ENCODE data around the gene GSX2. TPM values are rescaled to one million over a fixed set of nuclear protein-coding genes. Genes with fewer than 3 reads are reported as not detected.

Gene GSX2
- total and polyA plus RNA-seq, 2 of the 13 experiments (the other 11 are each of a cell fraction or from before 2014, with no cell fraction given): not detected

DNA sequence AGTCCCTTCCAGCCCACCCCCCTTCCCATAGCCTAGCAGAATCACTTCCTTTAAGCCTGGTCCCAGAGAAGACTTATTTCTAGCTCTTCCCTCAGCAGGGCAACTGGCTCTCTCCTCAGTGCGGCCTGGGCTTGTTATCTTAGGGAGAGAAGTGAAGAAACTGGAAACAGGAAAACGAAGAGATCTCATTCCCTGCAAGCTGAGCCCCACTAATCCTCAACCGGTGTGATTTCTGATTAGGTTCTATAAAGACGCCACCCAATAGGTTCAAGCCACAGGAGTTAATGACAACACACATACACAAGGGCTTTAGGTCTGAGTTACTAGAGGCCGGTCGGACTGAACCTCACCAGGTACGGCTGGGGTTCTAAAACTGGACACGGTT, 3.2 kb downstream of the GSX2 start:
- FAIRE-seq: no peak
- ATAC-seq: no peak
- no TSS peak for BruUV-seq (replicated peaks)
- ChIA-PET CTCF (ENCODE audit: low intra/inter-chr PET ratio, low total read pairs) (no interaction called here), POLR2A (no interaction called here)
- Histone ChIP-seq H2AFZ (ENCODE audit: low read length) (no peak overlapping the region), H3K36me3 (replicated peaks in 1 of 2; ENCODE audit: control insufficient read depth in 1 of 2, insufficient read depth in 2 of 2, low read length in 2 of 2) (no peaks in the 10 kb centered on the region), H3K4me2 (ENCODE audit: low read depth, low read length) (no peak overlapping the region), H3K79me2 (ENCODE audit: insufficient read depth, low read length) (no peaks in the 10 kb centered on the region), H3K9ac (ENCODE audit: insufficient read depth, low read depth, low read length) (no peak overlapping the region), H3K27me3 (ENCODE audit: control insufficient read depth in 1 of 2, insufficient read depth in 2 of 2, low read length in 2 of 2) (peaks cover 8 to 74% of the 10 kb centered on the region in 2 experiments), H3K4me3 (replicated peaks in 1 of 3; ENCODE audit: insufficient read depth in 1 of 3, low read depth in 2 of 3, low read length in 3 of 3) (no peak overlapping the region), H4K20me1 (ENCODE audit: insufficient read depth, low read length) (no peaks in the 10 kb centered on the region), H3K4me1 (ENCODE audit: insufficient read depth, low read length) (peaks cover 30% of the 10 kb centered on the region), H3K27ac (ENCODE audit: extremely low read length, insufficient read depth, low read length) (no peak overlapping the region), H3K9me3 (ENCODE audit: low read length) (no peaks in the 10 kb centered on the region)
- 64% methylated on average over 8 of the region's 8 CpGs for WGBS (ENCODE audit: low lambda C conversion rate)
- intact Hi-C loops (cut with micrococcal nuclease; ENCODE audit: unreplicated experiment): loop anchor here (2.0 kb wide), 1 partner anchor 172 kb away; no protein-coding TSS in a partner anchor
- in situ Hi-C loops (cut with HindIII; ENCODE audit: extremely low pct_ligation_motif_present, low pct_unique_long_range_greater_than_20kb): no loop called here
- DNase-seq (ENCODE audit: low spot score): no peak
- TF ChIP-seq ZNF530 (CRISPR knock-in tag; IDR thresholded peaks at IDR 0.05; ENCODE audit: low read depth) (no peak), GTF3A (CRISPR knock-in tag; conservative IDR thresholded peaks at IDR 0.05) (no peak), TP53 (CRISPR knock-in tag; conservative IDR thresholded peaks at IDR 0.05) (no peak), ZKSCAN8 (CRISPR knock-in tag; IDR thresholded peaks at IDR 0.05; ENCODE audit: borderline replicate concordance) (no peak), ZNF713 (CRISPR knock-in tag; IDR thresholded peaks at IDR 0.05) (no peak), ZNF703 (CRISPR knock-in tag; IDR thresholded peaks at IDR 0.05; ENCODE audit: borderline replicate concordance) (no peak), JDP2 (CRISPR knock-in tag; IDR thresholded peaks at IDR 0.05; ENCODE audit: borderline replicate concordance) (no peak), RFX3 (CRISPR knock-in tag; IDR thresholded peaks at IDR 0.05) (no peak), ZFP82 (CRISPR knock-in tag; IDR thresholded peaks at IDR 0.05; ENCODE audit: borderline replicate concordance) (no peak), ZNF335 (CRISPR knock-in tag; IDR thresholded peaks at IDR 0.05) (no peak), ZNF142 (CRISPR knock-in tag; IDR thresholded peaks at IDR 0.05) (no peak), ZNF337 (CRISPR knock-in tag; IDR thresholded peaks at IDR 0.05; ENCODE audit: borderline replicate concordance, low read depth) (no peak), SRSF4 (IDR thresholded peaks at IDR 0.05; ENCODE audit: low read depth, low read length, poor library complexity, severe bottlenecking) (no peak), ZNF326 (CRISPR knock-in tag; IDR thresholded peaks at IDR 0.05; ENCODE audit: borderline replicate concordance) (no peak), SRSF1 (optimal IDR thresholded peaks at IDR 0.05; ENCODE audit: low read depth, low read length) (no peak), ZNF674 (CRISPR knock-in tag; IDR thresholded peaks at IDR 0.05; ENCODE audit: low read depth) (no peak), LCORL (IDR thresholded peaks at IDR 0.05) (no peak), LCORL (CRISPR knock-in tag; IDR thresholded peaks at IDR 0.05) (no peak)
- TF ChIP-seq, protein P1, sequence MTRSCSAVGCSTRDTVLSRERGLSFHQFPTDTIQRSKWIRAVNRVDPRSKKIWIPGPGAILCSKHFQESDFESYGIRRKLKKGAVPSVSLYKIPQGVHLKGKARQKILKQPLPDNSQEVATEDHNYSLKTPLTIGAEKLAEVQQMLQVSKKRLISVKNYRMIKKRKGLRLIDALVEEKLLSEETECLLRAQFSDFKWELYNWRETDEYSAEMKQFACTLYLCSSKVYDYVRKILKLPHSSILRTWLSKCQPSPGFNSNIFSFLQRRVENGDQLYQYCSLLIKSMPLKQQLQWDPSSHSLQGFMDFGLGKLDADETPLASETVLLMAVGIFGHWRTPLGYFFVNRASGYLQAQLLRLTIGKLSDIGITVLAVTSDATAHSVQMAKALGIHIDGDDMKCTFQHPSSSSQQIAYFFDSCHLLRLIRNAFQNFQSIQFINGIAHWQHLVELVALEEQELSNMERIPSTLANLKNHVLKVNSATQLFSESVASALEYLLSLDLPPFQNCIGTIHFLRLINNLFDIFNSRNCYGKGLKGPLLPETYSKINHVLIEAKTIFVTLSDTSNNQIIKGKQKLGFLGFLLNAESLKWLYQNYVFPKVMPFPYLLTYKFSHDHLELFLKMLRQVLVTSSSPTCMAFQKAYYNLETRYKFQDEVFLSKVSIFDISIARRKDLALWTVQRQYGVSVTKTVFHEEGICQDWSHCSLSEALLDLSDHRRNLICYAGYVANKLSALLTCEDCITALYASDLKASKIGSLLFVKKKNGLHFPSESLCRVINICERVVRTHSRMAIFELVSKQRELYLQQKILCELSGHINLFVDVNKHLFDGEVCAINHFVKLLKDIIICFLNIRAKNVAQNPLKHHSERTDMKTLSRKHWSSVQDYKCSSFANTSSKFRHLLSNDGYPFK (CRISPR knock-in tag; IDR thresholded peaks at IDR 0.05; ENCODE audit: borderline replicate concordance): no peak

All from HepG2 (cell line).